SH-SY5Y (cell line): ENCODE results near the gene NCOA3.

Experiments
- GATA2 ChIP-seq: IDR thresholded peaks from 2 replicates; pipeline ENCODE4 v1.6.1; 2011; ENCODE audit warnings: mild to moderate bottlenecking, low read depth, low read length
- GATA3 ChIP-seq: IDR thresholded peaks from 2 replicates; pipeline ENCODE4 v1.6.1; 2011; ENCODE audit warnings: low read depth, mild to moderate bottlenecking, low read length, moderate library complexity

GRCh38 chr20:47459344-47460073, 42.2 kb upstream of the NCOA3 start:
- no peak for TF ChIP-seq GATA2
- TF ChIP-seq GATA3 = no peak
